Mammary microvascular endothelial cell (primary cell): ENCODE results near the gene BARHL1. TPM values are rescaled to one million over a fixed set of nuclear protein-coding genes. Genes with fewer than 3 reads are reported as not detected.

Source experiments
- total RNA-seq: library from RNA; depleted of rRNA; stranded (reverse); fragments of >200 nt; gene quantifications from 2 replicates; pipeline ENCODE4 v1.2.3, GENCODE V29; 2015

The BARHL1 gene
- total RNA-seq: not detected in 2 replicates

DNA sequence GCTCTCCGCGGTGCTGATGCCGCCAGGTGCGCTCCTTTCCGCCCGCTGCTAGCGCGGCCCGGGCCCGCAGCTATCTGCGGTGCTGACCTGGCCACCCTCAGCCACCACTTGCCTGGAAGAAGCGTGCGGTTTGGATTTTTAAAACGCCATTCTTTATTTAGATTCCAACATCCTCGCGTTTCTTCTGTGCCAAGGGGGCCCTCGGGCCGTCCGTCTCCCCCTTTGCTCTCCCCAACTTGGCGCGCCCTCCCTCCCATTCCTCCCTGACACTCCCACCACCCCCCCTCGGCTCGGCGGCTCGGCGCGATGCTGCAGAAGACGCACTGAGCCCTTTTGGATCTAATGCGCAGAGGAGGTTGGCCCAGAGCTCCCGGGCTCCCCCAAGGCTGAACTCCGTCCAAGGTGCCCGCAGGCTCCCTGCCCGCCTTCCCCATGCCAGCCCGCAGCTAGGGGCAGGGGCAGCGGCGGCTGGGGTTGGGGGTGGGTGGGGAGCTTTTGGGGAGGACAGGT is at the start of gene BARHL1:
TSS of gene BARHL1 (plus strand) at position 331 of the 510 bp plus-strand sequence. CDS start 192 bp downstream, outside the sequence.

Other genes starting within 250 kb of the BARHL1 start
- 29.6 and 31.4 TPM in 2 replicates for gene SETX, start 227.6 kb upstream of the BARHL1 start, total RNA-seq
- gene TTF1, start 175.8 kb upstream of the BARHL1 start, total RNA-seq: 9.9 and 10.5 TPM in 2 replicates
- gene CFAP77, start 172.4 kb upstream of the BARHL1 start, total RNA-seq: not detected in 2 replicates
- 9.9 and 11.7 TPM in 2 replicates for gene DDX31, start 87.4 kb downstream of the BARHL1 start, total RNA-seq
- gene GTF3C4, start 87.9 kb downstream of the BARHL1 start, total RNA-seq: 10.9 TPM in 2 replicates